Activated naive CD4-positive, alpha-beta T cell treated with Interleukin-2 at 50 U/mL for 16 hours (primary cell): ENCODE data around the gene PRRX1.

Source experiments
- DNase-seq: peaks from one replicate; pipeline ENCODE4 v3.0.0-alpha.2; 2020

Gene PRRX1

GRCh38 chr1:170776777-170777176 is 112.8 kb downstream of the PRRX1 start:
- no peak for DNase-seq
